NCI-H187 (cell line): Measurements from ENCODE around the gene CD99.

Source experiments
- DNase-seq, 2 experiments: peaks; one replicate each; lab custom pipeline; 2025; lab: John Stamatoyannopoulos, UW

Gene CD99, protein sequence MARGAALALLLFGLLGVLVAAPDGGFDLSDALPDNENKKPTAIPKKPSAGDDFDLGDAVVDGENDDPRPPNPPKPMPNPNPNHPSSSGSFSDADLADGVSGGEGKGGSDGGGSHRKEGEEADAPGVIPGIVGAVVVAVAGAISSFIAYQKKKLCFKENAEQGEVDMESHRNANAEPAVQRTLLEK

DNA sequence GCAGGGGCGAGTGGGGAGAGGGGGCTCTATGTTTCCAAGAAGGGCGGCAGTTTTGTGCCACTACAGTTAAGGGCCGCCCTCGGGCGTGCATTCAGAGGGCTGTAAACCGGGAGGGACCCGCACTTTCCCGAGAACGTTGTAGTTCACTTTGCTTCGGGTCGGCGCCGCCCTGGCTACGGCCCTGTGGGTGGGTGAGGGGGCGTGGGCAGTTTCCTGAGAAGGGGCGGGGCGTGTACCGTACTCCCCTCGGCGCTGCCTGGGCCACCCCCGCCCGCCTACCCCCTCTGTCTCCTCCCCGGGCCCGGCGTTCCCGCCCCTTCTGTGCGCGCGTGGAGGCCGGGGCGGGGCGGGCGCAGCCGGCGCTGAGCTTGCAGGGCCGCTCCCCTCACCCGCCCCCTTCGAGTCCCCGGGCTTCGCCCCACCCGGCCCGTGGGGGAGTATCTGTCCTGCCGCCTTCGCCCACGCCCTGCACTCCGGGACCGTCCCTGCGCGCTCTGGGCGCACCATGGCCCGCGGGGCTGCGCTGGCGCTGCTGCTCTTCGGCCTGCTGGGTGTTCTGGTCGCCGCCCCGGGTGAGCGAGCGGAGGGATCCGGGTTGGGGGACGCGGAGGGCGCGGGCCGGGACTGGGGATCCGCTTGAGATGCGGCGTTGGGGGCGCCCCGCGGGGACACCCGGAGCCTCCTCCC lies at the start of gene CD99:
Gene CD99, plus strand, starts transcription at position 440 of the 687 bp plus-strand sequence. Its CDS starts 66 bp downstream, at position 506.
- DNase-seq, result no peak

DNA sequence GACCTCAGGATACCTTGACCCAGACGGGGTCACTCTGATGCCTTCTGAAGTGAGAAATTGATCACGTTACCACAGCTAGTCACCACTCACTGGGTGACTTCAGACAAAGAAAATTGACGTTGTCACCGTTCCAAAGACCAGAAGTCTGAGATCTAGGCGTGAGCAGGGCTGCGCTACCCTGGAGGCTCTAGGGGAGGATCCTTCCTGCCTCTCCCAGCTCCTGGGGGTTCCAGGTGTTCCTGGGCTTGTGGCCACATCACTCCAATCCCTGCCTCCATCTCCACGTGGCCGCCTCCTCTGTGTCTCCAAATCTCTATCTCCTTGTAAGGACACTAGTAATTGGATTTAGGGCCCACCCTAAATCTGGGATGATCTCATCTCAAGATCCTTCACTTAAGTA lies 48.9 kb upstream of the CD99 start:
- no peak for DNase-seq

DNA sequence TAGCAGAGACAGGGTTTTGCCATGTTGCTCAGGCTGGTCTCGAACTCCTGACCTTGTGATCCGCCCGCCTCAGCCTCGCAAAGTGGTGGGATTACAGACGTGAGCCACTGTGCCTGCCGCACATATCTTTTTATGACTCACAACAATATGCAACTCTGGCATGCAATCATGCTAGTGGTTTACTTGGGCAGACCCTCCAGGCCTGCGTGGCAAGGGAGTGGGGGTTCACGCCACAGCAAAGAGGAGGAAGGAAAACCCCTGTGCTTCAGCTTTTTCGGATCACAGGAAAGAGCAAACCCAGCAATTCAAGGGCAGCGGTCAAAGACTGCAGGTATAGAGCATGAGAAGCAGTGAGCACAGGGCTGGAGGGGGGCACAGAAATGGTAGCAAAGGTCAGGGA lies 48.3 kb upstream of the CD99 start:
- no peak for DNase-seq

DNA sequence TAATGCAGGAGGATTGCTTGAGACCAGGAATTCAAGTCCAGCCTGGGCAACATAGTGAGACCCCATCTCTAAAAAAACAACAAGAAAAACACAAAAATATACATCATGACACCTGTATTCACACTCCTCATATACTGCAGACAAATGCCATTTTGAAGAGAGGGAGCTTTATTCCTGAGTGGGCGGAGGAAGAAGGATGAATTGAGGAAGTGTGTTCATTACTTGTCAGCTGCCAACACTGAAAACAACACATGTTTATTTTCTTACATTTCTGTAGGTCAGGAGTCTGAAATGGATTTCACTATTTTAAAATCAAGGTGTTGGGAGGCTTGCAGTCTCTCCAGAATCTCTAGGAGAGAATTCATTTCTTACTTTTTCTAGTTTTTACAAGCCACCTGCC lies 47.2 kb upstream of the CD99 start:
- DNase-seq, result no peak

DNA sequence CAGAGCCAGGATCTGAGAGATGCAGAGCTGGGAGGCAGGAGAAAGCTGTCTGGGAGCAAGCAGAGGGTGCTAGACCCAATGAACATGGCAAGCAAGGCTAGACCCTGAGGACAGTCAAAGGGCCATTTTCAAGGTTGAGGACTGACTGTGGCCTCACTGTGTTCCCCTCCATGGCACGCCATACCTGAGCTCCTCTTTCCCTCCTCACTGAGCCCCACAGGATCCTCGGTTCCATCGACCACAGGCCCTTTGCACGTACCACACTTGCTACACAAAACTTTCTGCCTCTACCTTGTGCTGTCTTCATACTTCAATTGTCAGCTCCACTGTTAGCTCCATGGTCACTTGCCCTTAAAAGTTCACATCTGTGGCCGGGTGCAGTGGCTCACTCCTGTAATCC lies 45.5 kb upstream of the CD99 start:
- DNase-seq, result no peak

DNA sequence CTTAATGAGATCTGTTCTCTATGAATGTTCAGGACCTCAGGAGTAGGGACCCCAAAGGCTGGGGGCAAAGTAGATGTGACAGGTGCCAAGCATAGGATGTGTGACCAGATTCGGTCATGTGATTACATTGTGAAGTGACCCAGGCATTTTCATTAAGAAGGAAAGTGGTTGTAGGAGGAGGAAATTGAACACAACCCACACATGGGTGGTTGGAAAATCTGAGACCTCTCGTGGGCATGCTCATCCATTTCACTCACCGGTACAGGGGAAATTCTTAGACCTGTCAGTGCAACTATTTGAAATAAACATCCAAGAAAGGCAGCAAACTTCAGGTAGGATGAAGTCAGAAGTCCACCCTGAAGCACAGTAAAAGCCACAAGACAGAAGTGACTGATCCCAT lies 43.5 kb upstream of the CD99 start:
- no peak for DNase-seq

DNA sequence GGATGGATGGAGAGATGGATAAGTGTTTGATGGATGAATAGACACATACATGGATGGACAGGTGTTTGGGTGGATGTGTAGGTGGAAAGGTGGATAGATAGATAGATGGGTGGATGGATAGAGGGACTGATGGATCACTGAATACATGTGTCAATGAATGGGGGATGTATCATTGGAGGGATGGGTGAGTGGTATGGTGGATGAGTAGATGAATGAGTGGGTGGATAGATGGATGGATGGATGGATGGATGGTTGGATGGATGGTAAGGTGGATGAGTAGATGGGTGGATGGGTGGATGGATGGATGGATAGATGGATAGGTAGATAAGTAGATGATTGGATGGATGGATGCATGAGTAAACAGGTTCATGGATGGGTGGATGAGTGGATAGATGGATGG lies 41.1 kb upstream of the CD99 start:
- DNase-seq, result no peak

DNA sequence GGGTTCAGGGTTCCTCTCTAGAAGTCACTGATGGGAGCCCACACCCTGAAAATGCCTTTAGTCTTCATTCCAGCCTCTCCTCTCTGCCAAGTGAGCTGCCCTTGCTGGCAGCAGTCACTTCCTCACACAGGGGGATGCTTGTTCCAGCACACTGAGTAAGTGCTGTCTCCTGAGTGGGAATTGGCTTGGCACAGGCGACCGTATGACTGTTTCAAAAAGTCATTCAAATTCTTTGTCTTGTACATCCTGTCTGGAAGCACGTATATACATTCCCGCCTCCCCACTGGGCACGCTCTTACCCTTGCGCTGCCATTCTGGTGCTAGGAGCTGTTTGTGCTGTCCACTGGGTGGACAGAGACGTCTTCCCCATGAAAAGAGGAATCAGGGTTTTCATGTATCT lies 40.2 kb upstream of the CD99 start:
- DNase-seq, result no peak

DNA sequence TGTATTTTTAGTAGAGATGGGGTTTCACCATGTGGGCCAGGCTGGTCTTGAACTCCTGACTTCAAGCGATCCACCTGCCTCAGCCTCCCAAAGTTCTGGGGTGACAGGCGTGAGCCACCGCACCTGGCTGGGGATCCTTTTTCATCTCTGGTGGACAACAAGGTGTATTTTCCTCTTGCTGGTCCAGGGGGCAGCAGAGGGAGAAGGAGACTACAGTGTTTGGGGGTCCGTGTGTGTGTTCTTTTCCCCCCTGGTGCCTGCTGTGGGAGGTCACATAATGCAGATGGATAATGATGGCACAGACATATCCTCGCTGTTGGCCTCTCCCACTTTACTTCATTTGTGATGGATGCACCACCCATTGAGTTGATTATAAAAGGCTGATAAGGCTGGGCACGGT lies 39.0 kb upstream of the CD99 start:
- DNase-seq, result no peak

DNA sequence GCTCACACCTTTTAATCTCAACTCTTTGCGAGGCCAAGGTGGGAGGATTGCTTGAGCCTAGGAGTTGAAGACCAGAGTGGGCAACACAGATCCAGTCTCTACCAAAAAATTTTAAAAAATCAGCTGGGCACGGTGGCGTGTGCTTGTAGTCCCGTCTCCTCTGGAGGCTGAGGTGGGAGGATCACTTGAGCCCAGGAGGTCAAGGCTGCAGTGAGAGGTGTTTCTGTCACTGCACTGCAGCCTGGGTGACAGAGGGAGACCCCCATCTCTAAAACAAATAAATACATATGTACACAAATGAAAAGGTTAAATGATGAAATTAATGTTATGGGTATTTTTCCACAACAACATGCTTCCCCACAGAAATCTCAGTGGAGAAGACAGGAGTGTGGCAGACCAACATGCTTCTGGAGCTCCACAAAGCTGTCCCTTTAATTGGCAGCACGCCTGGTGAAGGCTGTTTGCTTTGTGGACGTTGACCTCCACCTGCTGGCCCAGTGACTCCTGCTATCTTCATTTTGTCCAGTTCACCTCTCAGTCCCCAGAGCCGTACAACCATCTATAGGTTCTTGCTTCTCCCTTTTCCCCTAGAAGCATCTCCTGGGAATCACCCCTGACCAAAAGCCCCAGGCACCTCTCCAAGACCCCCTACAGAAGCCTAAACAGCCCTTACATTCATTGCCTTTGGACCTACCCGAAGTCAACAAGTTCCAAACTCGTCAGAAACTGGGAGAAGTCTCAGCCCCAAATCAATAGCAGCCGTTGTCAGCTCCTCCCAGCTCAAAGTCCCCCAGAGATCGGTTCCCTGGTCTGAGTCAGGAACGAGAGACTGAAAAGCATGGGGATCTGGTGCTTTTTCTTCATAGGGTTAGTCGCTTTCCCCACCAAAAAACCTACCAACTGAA lies 36.4 kb upstream of the CD99 start:
- no peak for DNase-seq

DNA sequence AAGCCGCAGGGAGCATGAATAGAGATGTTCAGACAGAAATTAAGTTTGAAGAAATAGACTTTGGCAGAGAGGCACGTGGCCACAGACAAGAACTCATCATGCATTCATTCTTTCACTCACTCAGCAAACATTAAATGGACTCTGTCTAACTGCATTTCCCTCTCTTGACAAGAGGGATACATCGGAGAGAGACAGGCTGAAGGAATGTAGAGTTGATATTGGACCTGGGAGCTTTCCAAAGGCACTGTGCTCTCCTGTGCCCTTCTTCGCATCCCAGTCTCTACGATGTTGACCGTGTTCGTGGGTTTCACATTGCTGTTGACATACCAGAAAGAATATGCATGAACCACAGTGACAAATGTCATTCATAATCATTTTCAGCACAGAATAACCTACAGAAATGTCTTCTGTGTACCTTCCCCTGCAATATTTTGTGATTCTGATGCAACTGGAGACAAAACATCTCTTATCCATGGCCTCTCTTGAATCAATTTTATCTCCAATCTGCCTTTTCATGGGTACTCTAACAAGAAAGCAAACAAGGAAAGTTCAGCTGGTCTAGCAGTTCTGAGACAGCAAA lies 34.7 kb upstream of the CD99 start:
- DNase-seq, result no peak

DNA sequence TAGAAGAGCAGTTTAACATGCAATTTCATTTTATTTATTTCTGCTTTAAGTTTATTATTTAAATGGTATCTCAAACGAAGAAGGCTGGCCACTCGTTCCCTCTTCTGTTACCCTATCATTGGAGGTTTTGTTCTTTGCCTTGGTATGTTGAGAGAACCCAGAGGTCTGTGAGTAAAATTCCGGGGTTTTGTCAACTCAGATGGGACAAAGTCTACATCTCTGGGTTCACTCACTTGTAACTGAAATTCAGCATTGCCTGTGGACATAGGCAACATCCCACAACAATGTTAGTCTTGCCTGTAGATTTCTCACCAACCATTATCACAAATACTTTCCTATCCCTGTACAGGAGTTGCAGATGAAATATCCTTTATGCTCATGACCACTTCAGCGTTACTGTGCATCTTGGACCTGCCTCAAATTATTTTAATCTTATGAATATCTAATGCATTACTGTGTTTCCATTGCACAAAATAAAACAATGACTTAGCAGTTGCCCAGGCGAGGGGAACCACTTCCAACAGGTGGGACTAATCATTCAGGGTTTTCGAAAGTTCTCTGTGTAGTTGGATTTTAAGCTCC lies 33.5 kb upstream of the CD99 start:
- DNase-seq, result no peak

DNA sequence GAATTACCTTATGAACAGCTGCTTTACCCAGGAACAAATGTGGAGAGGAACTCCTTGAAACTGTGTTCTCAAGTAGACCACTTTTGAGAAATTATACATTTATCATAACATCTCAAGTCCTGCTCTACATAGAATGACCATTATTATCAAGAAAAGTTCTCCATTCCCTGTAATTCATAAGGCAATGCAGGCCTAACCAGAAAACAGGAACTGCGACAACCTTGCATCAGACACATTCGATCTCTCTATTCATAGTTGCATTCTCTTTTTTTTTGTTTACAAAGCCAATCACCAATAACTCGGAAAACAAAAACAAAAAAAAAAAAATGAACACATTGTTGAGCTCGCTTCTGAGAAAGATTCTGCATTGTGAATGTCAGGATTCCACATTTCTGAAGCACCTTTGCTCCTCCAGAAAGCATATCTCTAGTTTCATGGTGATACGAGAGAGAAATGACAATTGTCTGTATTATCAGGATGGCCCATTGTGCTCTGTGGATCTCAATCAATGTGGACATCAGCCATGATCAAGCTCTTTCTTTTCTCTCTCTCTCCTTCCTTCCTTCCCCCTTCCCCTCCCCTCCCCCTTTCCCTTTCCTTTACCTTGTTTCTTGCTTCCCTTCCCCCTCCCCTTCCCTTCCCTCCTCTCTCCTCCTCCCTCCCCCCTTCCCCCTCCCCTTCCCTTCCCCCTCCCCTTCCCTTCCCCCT lies 32.4 kb upstream of the CD99 start:
- no peak for DNase-seq

DNA sequence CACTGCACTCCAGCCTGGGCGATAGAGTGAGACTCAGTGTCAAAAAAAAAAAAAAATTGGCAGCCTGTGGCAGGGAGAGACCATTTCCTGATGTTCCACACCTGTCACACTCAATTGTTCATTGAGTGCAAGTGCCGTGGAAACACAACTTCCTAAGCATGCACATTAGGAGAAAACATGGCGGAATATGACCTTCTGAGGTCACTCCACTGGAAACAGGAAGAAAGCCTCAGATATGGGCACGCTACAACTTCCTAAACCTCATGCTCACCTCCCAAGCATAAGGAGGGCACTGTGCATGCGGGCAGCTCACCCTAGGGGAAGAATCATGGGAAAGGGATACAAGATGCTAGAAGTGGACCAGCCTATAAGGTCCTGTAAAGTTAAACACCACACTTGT lies 28.5 kb upstream of the CD99 start:
- no peak for DNase-seq

DNA sequence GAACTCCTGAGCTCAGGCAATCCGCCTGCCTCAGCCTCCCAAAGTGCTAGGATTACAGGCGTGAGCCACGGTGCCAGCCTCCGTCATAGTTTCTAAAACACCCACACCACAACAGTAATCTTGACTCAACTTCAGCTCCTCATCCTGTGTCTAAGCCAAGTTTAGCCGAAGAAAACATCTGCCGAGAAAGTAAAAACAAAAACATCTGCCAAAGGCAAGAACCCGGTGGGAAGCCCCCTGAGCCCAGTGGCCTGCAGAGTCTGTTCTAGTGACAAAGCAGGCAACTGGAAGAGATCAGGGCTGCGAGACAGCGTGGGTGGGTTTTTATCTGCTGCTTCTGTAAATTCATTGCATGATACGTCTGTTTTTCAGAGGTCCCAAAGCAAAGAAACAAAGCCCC lies 26.6 kb upstream of the CD99 start:
- DNase-seq, result no peak

DNA sequence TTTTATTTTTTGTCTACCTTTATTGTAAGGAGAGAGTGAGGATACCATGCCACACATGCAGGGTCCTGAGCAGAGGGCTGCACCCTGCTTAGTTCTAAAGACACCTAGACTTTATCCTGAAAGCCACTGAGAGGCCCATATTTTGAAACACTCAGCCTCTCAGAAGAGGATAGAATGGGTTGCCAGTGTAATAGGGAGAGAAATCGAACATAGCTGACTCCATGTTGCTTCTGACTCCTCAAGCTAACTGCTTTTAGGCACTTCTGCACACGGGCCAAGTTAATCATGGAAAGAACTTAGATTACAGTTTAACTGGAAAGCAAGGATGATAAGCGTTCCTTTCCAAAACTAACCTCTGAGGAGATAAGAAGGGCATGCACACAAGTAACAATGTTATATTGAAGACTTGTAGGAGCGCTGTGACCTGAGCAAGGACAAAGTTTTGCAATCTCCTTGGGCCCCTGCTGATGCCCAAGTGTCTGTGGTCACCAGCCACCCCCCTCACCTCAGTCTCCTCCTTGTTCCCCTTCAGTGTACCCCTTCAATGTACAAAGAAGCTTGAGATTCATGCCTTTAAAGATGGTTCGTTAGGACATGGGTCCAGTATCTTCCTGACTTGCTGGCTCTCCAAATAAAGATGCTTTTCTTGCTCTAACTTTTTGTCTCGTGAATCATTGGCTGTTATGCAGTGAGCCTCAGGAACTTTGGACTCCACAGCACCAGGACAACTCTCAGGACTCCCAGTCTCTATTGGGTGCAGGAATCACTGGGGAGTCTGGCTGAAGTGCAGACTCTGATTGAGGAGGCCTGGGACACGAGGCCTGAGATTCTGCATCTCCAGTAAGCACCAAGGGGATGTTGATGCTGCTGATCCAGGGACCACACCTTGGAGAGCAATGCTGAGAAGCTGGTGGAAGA lies 25.4 kb upstream of the CD99 start:
- no peak for DNase-seq

DNA sequence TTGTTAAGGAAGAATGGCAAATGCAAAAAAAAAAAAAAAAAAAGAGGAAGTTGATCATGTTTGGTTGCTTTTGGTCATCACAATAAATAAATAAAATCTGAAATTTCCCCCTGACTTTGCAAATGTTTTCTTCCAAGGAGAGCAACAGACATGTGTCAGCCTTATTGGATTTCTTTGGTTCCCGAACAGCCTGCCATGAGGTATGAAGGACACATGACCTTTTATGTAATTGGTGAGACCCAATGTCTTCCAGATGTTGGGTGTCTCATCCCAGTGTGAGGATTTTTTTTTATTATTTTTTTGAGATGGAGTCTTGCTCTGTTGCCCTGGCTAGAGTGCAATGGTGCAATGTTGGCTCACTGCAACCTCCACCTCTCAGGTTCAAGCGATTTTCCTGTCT lies 24.6 kb upstream of the CD99 start:
- DNase-seq, result no peak

DNA sequence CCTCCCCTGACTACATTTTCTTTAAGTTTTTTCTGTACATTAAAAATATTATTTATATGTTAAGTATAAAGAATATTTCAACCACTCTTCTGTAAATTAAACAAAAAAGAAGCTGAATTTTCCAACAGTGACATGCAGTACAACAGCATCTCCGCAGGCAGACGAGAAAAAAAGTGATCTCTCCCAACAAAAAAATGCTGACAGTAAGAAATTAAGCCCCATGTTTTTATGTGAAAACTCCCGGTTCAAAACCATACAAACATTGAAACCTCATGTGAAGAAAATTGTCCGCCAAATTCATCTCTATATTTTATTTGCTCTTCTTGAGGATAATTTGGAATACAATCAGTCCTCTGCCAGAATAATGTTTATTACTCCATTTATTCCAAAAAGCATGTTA lies 20.1 kb upstream of the CD99 start:
- no peak for DNase-seq

DNA sequence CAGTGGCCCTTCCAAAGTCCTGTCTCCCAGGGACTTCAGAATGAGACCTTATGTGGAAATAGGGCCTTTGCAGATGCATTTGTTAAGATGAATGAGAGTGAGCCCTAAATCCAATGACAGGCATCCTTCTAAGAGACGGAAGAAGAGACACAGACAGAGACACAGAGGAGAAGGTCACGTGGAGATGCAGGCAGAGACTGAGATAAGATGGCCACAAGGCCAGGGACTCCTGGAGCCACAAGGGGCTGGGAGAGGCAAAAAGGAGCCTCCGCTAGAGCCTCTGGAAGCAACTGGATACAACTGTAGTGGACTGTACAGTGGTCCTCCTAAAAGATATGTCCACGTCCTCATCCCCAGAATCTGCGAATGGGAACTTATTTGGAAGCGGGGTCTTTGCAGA lies 19.0 kb upstream of the CD99 start:
- DNase-seq, result no peak

DNA sequence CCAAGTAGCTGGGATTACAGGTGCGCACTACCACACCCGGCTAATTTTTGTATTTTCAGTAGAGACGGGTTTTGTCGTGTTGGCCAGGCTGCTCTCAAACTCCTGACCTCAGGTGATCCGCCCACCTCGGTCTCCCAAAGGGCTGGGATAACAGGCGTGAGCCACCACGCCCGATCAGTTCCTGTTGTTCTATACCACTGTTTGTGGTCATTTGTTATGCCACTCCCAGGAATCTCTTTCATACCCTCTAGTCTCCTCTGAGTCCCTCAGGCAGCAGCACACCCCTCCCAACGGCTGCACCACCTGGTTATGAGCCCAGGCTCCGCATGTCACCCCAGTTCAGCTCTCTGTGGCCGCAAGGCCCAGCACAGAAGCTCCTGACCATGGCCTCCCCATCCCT lies 17.5 kb upstream of the CD99 start:
- DNase-seq, result no peak
